HepG2 (cell line): ENCODE data around the gene RASIP1.

Experiments used
- ADNP ChIP-seq: sonication (generic); formaldehyde crosslinking; IDR thresholded peaks from 2 replicates; pipeline ENCODE4 v1.4.0; 2020; ENCODE audit warnings: missing genetic modification reagents
- ARHGAP35 ChIP-seq: sonication (generic); formaldehyde crosslinking; IDR thresholded peaks from 2 replicates; pipeline ENCODE4 v1.9.0; 2022; ENCODE audit warnings: mild to moderate bottlenecking, inconsistent platforms, moderate library complexity, missing genetic modification reagents, borderline replicate concordance
- ATF7 ChIP-seq, 2 experiments: fragments of 450-650 bp in 1 of 2; sonication (generic) in 1 of 2; formaldehyde crosslinking in 1 of 2; IDR thresholded peaks; 2 replicates each; pipeline versions ENCODE4 v1.4.0 to v1.6.1; 2016 to 2020; ENCODE audit warnings: antibody characterized with exemption in 1 of 2, mild to moderate bottlenecking in 1 of 2, missing genetic modification reagents in 1 of 2
- CREB1 ChIP-seq, 2 experiments: fragments of 450-650 bp in 1 of 2; IDR thresholded peaks; 2 replicates each; pipeline ENCODE4 v1.6.1; 2016 to 2017; ENCODE audit warnings: control low read depth in 1 of 2, mild to moderate bottlenecking in 1 of 2, missing compliant biosample characterization in 1 of 2, missing genetic modification characterization in 1 of 2
- NFYB ChIP-seq: sonication (generic); formaldehyde crosslinking; IDR thresholded peaks from 2 replicates; pipeline ENCODE4 v1.4.0; 2020; ENCODE audit warnings: missing genetic modification reagents
- ZNF557 ChIP-seq: sonication (generic); formaldehyde crosslinking; IDR thresholded peaks from 2 replicates; pipeline ENCODE4 v1.4.0; 2020; ENCODE audit warnings: missing genetic modification reagents
- TF ChIP-seq, protein P1 (sequence below): sonication (generic); formaldehyde crosslinking; IDR thresholded peaks from 2 replicates; pipeline ENCODE4 v1.4.0; 2020; ENCODE audit warnings: missing genetic modification reagents, borderline replicate concordance
- TF ChIP-seq, protein P2 (sequence below): sonication (generic); formaldehyde crosslinking; IDR thresholded peaks from 2 replicates; pipeline ENCODE4 v1.5.0; 2020; ENCODE audit warnings: mild to moderate bottlenecking, missing genetic modification reagents, moderate library complexity

DNA sequence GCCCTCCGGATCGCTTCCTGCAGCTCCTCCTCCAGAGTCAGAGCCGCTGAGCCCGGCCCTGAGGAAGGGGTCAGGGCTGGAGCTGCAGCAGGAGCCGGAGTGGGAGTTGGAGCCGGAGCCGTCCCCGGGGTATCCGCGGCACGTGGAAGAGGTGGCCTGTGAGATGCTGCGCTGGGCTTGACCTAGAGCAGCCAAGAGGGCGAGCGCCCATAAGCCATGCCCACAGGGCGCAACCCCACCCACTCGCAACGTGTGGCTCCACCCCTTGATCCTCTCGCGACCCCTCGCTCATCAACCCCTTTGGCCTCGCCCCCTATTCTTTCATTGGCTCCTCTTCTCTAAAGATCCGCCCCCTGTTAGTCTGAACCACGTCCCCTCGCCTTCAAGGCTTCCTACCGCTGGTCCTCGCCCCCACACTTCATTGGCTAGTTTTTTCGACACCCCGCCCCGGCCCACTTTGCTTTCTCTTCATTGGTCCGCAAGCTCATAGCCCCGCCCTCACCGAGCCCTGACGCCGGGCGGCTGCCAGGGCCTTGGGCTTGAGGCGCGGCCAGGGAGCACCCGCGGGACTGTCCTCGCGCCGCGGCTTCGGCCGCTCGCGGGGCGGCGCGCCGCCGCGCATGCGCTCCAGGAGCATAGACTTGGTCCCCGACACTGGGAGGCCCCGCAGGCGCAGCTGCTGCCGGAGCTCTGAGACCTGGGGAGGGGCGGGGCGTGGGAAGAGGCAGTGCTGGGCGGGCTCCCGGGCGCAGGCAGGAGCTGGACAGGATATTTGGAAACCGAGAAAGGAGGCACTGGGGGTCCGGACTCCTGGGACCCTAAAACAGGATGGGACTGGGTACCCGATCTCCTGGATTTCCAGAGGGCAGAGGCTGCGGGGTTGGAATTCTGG is 26.3 kb downstream of the RASIP1 start:
- TF ChIP-seq ZNF557 (CRISPR knock-in tag) (no peak), ATF7 (IDR thresholded peaks at IDR 0.05) (no peak), ATF7 (CRISPR knock-in tag; IDR thresholded peaks at IDR 0.05) (no peak), CREB1 (IDR thresholded peaks at IDR 0.05) (peak; percentile 75), CREB1 (CRISPR knock-in tag; IDR thresholded peaks at IDR 0.05) (peak; percentile 67; the same call in 1 of the 2 replicates), ADNP (no peak), ARHGAP35 (CRISPR knock-in tag) (0 out of 2 replicates have a peak, but pooled peaks have one; percentile 36), NFYB (CRISPR knock-in tag) (peak; percentile 91)
- TF ChIP-seq, protein P1, sequence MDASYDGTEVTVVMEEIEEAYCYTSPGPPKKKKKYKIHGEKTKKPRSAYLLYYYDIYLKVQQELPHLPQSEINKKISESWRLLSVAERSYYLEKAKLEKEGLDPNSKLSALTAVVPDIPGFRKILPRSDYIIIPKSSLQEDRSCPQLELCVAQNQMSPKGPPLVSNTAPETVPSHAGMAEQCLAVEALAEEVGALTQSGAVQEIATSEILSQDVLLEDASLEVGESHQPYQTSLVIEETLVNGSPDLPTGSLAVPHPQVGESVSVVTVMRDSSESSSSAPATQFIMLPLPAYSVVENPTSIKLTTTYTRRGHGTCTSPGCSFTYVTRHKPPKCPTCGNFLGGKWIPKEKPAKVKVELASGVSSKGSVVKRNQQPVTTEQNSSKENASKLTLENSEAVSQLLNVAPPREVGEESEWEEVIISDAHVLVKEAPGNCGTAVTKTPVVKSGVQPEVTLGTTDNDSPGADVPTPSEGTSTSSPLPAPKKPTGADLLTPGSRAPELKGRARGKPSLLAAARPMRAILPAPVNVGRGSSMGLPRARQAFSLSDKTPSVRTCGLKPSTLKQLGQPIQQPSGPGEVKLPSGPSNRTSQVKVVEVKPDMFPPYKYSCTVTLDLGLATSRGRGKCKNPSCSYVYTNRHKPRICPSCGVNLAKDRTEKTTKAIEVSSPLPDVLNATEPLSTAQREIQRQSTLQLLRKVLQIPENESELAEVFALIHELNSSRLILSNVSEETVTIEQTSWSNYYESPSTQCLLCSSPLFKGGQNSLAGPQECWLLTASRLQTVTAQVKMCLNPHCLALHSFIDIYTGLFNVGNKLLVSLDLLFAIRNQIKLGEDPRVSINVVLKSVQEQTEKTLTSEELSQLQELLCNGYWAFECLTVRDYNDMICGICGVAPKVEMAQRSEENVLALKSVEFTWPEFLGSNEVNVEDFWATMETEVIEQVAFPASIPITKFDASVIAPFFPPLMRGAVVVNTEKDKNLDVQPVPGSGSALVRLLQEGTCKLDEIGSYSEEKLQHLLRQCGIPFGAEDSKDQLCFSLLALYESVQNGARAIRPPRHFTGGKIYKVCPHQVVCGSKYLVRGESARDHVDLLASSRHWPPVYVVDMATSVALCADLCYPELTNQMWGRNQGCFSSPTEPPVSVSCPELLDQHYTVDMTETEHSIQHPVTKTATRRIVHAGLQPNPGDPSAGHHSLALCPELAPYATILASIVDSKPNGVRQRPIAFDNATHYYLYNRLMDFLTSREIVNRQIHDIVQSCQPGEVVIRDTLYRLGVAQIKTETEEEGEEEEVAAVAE: no peak; the same call in 1 of the 2 replicates
- TF ChIP-seq, protein P2, sequence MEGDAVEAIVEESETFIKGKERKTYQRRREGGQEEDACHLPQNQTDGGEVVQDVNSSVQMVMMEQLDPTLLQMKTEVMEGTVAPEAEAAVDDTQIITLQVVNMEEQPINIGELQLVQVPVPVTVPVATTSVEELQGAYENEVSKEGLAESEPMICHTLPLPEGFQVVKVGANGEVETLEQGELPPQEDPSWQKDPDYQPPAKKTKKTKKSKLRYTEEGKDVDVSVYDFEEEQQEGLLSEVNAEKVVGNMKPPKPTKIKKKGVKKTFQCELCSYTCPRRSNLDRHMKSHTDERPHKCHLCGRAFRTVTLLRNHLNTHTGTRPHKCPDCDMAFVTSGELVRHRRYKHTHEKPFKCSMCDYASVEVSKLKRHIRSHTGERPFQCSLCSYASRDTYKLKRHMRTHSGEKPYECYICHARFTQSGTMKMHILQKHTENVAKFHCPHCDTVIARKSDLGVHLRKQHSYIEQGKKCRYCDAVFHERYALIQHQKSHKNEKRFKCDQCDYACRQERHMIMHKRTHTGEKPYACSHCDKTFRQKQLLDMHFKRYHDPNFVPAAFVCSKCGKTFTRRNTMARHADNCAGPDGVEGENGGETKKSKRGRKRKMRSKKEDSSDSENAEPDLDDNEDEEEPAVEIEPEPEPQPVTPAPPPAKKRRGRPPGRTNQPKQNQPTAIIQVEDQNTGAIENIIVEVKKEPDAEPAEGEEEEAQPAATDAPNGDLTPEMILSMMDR (CRISPR knock-in tag): peak; percentile 23; the same call in 1 of the 2 replicates
